ENCODE results near the gene PALLD. TPM values are rescaled to one million over a fixed set of nuclear protein-coding genes. Genes with fewer than 3 reads are reported as not detected.

The PALLD gene
- total RNA-seq, 4 donors from 2014 or later = 93.3 to 214 (median 174) TPM

- peaks cover 0 to 11% (median 0%) of the 10 kb centered on the region in 4 donors for H3K4me1 ChIP-seq
- no peaks in the 10 kb centered on the region for H3K27me3 ChIP-seq
- no peaks in the 10 kb centered on the region for H3K36me3 ChIP-seq
- no peak overlapping the region for H3K4me3 ChIP-seq
- no peaks in the 10 kb centered on the region for H3K9me3 ChIP-seq
- TF ChIP-seq EP300 (IDR thresholded peaks at IDR 0.05) = no peak
- TF ChIP-seq POLR2A (IDR thresholded peaks at IDR 0.05) = no peak
- TF ChIP-seq, protein P1, sequence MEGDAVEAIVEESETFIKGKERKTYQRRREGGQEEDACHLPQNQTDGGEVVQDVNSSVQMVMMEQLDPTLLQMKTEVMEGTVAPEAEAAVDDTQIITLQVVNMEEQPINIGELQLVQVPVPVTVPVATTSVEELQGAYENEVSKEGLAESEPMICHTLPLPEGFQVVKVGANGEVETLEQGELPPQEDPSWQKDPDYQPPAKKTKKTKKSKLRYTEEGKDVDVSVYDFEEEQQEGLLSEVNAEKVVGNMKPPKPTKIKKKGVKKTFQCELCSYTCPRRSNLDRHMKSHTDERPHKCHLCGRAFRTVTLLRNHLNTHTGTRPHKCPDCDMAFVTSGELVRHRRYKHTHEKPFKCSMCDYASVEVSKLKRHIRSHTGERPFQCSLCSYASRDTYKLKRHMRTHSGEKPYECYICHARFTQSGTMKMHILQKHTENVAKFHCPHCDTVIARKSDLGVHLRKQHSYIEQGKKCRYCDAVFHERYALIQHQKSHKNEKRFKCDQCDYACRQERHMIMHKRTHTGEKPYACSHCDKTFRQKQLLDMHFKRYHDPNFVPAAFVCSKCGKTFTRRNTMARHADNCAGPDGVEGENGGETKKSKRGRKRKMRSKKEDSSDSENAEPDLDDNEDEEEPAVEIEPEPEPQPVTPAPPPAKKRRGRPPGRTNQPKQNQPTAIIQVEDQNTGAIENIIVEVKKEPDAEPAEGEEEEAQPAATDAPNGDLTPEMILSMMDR (IDR thresholded peaks at IDR 0.05) = no peak
- 93 to 99% methylated on average over 2 of the region's 2 CpGs for WGBS, 2 donors
- H3K27ac ChIP-seq = no peak overlapping the region
- DNase-seq (ENCODE audit: low spot score in 2 of 2) = no peak
These were observed 11.5 kb upstream of the PALLD start for GRCh38 chr4:168485156-168485910.

- H3K4me1 ChIP-seq = peaks cover 0 to 3% (median 0%) of the 10 kb centered on the region in 4 donors
- no peak for DNase-seq (ENCODE audit: low spot score in 2 of 2)
- H3K27ac ChIP-seq = no peak overlapping the region
- H3K4me3 ChIP-seq = no peak overlapping the region
- H3K27me3 ChIP-seq = no peaks in the 10 kb centered on the region
- no peaks in the 10 kb centered on the region for H3K9me3 ChIP-seq
- TF ChIP-seq POLR2A (IDR thresholded peaks at IDR 0.05) = no peak
- no peak for TF ChIP-seq EP300 (IDR thresholded peaks at IDR 0.05)
- TF ChIP-seq, protein P1 (IDR thresholded peaks at IDR 0.05) = no peak
- WGBS, 2 donors = 83 to 94% methylated on average over 1 of the region's 1 CpG
- H3K36me3 ChIP-seq = no peaks in the 10 kb centered on the region
These were observed 10.0 kb upstream of the PALLD start for GRCh38 chr4:168486912-168487281.

GRCh38 chr4:168487282-168488035 is 9.4 kb upstream of the PALLD start:
- no peak overlapping the region for H3K27ac ChIP-seq
- no peaks in the 10 kb centered on the region for H3K4me1 ChIP-seq
- DNase-seq (ENCODE audit: low spot score in 2 of 2) = no peak
- TF ChIP-seq POLR2A (IDR thresholded peaks at IDR 0.05) = no peak
- TF ChIP-seq, protein P1 (IDR thresholded peaks at IDR 0.05) = no peak
- TF ChIP-seq EP300 (IDR thresholded peaks at IDR 0.05) = no peak
- 79 to 85% methylated on average over 9 of the region's 9 CpGs for WGBS, 2 donors
- no peaks in the 10 kb centered on the region for H3K36me3 ChIP-seq
- no peak overlapping the region for H3K4me3 ChIP-seq
- H3K9me3 ChIP-seq = no peaks in the 10 kb centered on the region
- no peaks in the 10 kb centered on the region for H3K27me3 ChIP-seq

GRCh38 chr4:168488869-168489274 is 8.0 kb upstream of the PALLD start:
- Histone ChIP-seq H3K36me3 (no peaks in the 10 kb centered on the region), H3K9me3 (no peaks in the 10 kb centered on the region), H3K27me3 (no peaks in the 10 kb centered on the region), H3K27ac (no peak overlapping the region), H3K4me3 (no peak overlapping the region), H3K4me1 (no peaks in the 10 kb centered on the region)
- no peak for DNase-seq (ENCODE audit: low spot score in 2 of 2)
- WGBS, 2 donors = 39 to 55% methylated on average over 3 of the region's 3 CpGs
- TF ChIP-seq, protein P1 (IDR thresholded peaks at IDR 0.05) = no peak
- no peak for TF ChIP-seq EP300 (IDR thresholded peaks at IDR 0.05)
- no peak for TF ChIP-seq POLR2A (IDR thresholded peaks at IDR 0.05)

DNA sequence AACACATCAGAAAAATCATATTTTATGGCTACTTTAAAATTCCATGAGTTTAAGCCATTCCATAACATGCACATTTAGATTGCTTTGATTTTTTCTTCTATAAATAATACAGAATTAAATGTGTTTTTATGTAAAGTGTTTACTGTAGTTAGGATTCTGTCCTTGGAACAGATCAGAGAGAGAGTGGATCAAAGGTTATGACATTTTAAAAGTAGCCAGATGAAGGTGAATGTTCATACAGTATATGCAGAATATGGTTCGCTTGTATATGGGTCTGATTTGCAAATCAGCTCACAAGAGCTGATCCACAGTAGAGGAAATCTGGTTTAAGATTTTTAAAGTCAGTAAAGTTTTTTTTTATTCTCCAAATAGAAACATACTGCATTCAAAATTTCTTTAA is 7.2 kb upstream of the PALLD start:
- Histone ChIP-seq H3K27me3 (no peaks in the 10 kb centered on the region), H3K27ac (no peak overlapping the region), H3K36me3 (no peaks in the 10 kb centered on the region), H3K4me3 (no peak overlapping the region), H3K9me3 (no peaks in the 10 kb centered on the region), H3K4me1 (no peaks in the 10 kb centered on the region)
- DNase-seq (ENCODE audit: low spot score in 2 of 2) = no peak
- 97 to 98% methylated on average over 1 of the region's 1 CpG for WGBS, 2 donors
- no peak for TF ChIP-seq POLR2A (IDR thresholded peaks at IDR 0.05)
- TF ChIP-seq EP300 (IDR thresholded peaks at IDR 0.05) = no peak
